Sigmoid colon (tissue), 7 donors: ENCODE measurements around the gene WDR74. TPM values are rescaled to one million over a fixed set of nuclear protein-coding genes. Genes with fewer than 3 reads are reported as not detected.

Source experiments
- DNase-seq: peaks from one replicate; pipeline ENCODE4 v3.0.0-alpha.2; 2019
- H3K27ac ChIP-seq, 4 donors: fragments of 200-600 bp; sonication (generic); one replicate each; pipeline ENCODE4 v1.5.1; 2016 to 2019; ENCODE audit warnings: mild to moderate bottlenecking in 1 of 4
- H3K27me3 ChIP-seq, 3 donors: fragments of 200-600 bp; sonication (generic); one replicate each; pipeline ENCODE4 v1.5.1; 2019; ENCODE audit warnings: mild to moderate bottlenecking in 1 of 3
- H3K36me3 ChIP-seq, 4 donors: fragments of 200-600 bp; sonication (generic); one replicate each; pipeline ENCODE4 v1.5.1; 2016 to 2019
- H3K4me1 ChIP-seq, 4 donors: fragments of 200-600 bp; sonication (generic); one replicate each; pipeline ENCODE4 v1.5.1; 2017 to 2019
- H3K4me3 ChIP-seq, 4 donors: fragments of 200-600 bp; sonication (generic); one replicate each; pipeline ENCODE4 v1.5.1; 2017 to 2019; ENCODE audit warnings: mild to moderate bottlenecking in 2 of 4, moderate library complexity in 1 of 4
- H3K9me3 ChIP-seq, 4 donors: fragments of 200-600 bp in 3 of 4; sonication (generic) in 3 of 4; one replicate each; pipeline versions ENCODE4 v1.5.1 to v1.6.1; 2013 to 2019
- EP300 ChIP-seq, 4 donors: sonication (generic); formaldehyde crosslinking; IDR thresholded peaks; one replicate each; pipeline ENCODE4 v1.6.1; 2017; ENCODE audit warnings: antibody characterized with exemption in 4 of 4
- POLR2A ChIP-seq, 2 donors: fragments of 450-650 bp; IDR thresholded peaks; one replicate each; pipeline ENCODE4 v1.6.1; 2016; ENCODE audit warnings: antibody characterized with exemption in 2 of 2, mild to moderate bottlenecking in 2 of 2, moderate library complexity in 2 of 2
- POLR2AphosphoS5 ChIP-seq, 4 donors: sonication (generic); formaldehyde crosslinking; IDR thresholded peaks; one replicate each; pipeline ENCODE4 v1.6.1; 2017; ENCODE audit warnings: antibody characterized with exemption in 4 of 4
- WGBS, 2 donors: extraction: QIAGEN DNeasy Blood & Tissue Kit; methylation state at CpG; one replicate each; pipeline ENCODE4 v1.1.7; 2013; 5-methylcytosine and 5-hydroxymethylcytosine counted together
- intact Hi-C: fragments of 100-400 bp; cut with DNase I; formaldehyde crosslinking; loops from one replicate; pipeline ENCODE4 v1.15.1; 2023
- polyA plus RNA-seq, 3 donors: library from polyadenylated mRNA; stranded (reverse); fragments of 200-250 nt; gene quantifications; one replicate each; pipeline ENCODE4 v1.2.3, GENCODE V29; 2013
- total RNA-seq, 4 donors: library from RNA; depleted of rRNA; stranded (reverse); fragments of >200 nt; gene quantifications; one replicate each; pipeline ENCODE4 v1.1.0, GENCODE V29; 2016
- TF ChIP-seq, protein P1 (sequence below), 4 experiments: fragments of 450-650 bp in 3 of 4; fragments of 200-600 bp in 1 of 4; IDR thresholded peaks; one replicate each; pipeline ENCODE4 v1.5.1; 2016 to 2019; ENCODE audit warnings: antibody characterized with exemption in 4 of 4, mild to moderate bottlenecking in 3 of 4, moderate library complexity in 2 of 4
- donor health status: healthy with polysubstance abuse.
- donor health status: Bipolar disorder and iron deficiency.
- donor health status: healthy.

The WDR74 gene
- total and polyA plus RNA-seq, 7 donors: 11.6 to 47.6 (median 30.7) TPM

DNA sequence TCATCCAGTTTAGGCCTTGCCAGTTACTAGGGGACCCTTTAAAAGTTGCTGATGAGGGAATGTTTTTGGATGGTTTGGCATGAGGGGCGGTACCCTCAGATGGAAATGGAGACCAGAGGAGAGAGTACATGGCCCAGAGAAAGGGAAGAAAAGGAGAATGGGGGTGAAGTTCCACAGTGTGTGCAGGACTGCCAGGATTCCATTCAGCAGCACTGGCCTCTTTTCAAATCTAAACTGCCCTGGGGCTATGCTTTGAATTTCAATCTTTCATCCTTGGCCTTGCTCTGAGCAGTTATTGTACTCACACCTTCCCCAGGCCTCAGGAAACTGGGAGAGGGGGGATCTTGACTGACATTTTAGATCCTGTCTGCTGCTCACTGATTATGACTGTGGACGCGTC is 44.3 kb upstream of the WDR74 start:
- H3K9me3 ChIP-seq: no peaks in the 10 kb centered on the region
- peak overlapping the region in 1 of 4 donors; percentile 93 for H3K4me3 ChIP-seq
- H3K4me1 ChIP-seq: peaks cover 0 to 65% (median 53%) of the 10 kb centered on the region in 4 donors
- no peak for DNase-seq
- 90 to 91% methylated on average over 3 of the region's 3 CpGs for WGBS, 2 donors
- H3K27me3 ChIP-seq: no peaks in the 10 kb centered on the region
- H3K27ac ChIP-seq: peak overlapping the region in 3 of 4 donors; percentile 98 to 100 (median 99)
- TF ChIP-seq EP300 (IDR thresholded peaks at IDR 0.05) (no peak), POLR2A (IDR thresholded peaks at IDR 0.05) (no peak), POLR2AphosphoS5 (IDR thresholded peaks at IDR 0.05) (no peak)
- TF ChIP-seq, protein P1, sequence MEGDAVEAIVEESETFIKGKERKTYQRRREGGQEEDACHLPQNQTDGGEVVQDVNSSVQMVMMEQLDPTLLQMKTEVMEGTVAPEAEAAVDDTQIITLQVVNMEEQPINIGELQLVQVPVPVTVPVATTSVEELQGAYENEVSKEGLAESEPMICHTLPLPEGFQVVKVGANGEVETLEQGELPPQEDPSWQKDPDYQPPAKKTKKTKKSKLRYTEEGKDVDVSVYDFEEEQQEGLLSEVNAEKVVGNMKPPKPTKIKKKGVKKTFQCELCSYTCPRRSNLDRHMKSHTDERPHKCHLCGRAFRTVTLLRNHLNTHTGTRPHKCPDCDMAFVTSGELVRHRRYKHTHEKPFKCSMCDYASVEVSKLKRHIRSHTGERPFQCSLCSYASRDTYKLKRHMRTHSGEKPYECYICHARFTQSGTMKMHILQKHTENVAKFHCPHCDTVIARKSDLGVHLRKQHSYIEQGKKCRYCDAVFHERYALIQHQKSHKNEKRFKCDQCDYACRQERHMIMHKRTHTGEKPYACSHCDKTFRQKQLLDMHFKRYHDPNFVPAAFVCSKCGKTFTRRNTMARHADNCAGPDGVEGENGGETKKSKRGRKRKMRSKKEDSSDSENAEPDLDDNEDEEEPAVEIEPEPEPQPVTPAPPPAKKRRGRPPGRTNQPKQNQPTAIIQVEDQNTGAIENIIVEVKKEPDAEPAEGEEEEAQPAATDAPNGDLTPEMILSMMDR (IDR thresholded peaks at IDR 0.05): no peak
- peaks cover 46 to 65% (median 60%) of the 10 kb centered on the region in 4 donors for H3K36me3 ChIP-seq
- intact Hi-C loops: loop anchor here (10.0 kb wide), 1 partner anchor 489 kb away; no protein-coding TSS in a partner anchor

DNA sequence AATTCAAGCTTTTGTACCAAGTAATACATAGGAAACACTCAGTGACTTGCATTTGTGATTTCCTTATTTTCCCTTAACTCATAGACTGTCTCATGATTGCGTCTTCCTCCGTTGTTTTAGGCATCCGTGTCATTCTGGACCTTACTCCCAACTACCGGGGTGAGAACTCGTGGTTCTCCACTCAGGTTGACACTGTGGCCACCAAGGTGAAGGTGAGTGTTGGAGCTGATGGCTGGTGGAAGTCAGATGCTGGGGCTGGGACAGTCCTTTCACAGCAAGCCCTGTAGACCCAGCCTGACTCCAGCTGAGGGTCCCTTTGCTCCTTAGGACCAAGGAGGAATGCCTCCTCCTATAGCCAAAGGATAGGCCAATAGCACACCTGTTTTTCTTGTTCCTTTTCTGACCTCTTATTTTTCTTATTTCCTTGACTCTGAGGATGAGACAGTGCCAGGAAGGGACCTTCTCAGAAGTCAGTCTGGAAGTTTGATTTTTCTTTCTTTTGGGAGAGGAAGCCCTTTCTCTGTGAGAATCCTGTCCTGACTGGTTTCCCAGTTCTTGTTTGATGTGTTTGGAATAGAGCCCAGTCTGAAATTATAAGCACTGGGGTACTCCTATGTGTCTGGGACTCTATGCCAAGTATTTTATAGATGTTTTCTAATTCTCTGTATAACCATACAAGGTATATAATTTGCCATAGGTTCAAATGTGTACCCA is 43.6 kb upstream of the WDR74 start:
- intact Hi-C loops: loop anchor here (10.0 kb wide), 1 partner anchor 488 kb away; no protein-coding TSS in a partner anchor
- peak overlapping the region; percentile 97 to 100 (median 98) for H3K27ac ChIP-seq
- H3K9me3 ChIP-seq: no peaks in the 10 kb centered on the region
- no peak for DNase-seq
- peak overlapping the region; percentile 72 to 99 (median 88) for H3K4me3 ChIP-seq
- no peaks in the 10 kb centered on the region for H3K27me3 ChIP-seq
- WGBS, 2 donors: 38 to 68% methylated on average over 5 of the region's 5 CpGs
- H3K4me1 ChIP-seq: peaks cover 0 to 64% (median 53%) of the 10 kb centered on the region in 4 donors
- peaks cover 39 to 58% (median 53%) of the 10 kb centered on the region in 4 donors for H3K36me3 ChIP-seq
- TF ChIP-seq POLR2AphosphoS5 (IDR thresholded peaks at IDR 0.05) (no peak), POLR2A (IDR thresholded peaks at IDR 0.05) (no peak), EP300 (IDR thresholded peaks at IDR 0.05) (no peak)
- TF ChIP-seq, protein P1 (IDR thresholded peaks at IDR 0.05): no peak

DNA sequence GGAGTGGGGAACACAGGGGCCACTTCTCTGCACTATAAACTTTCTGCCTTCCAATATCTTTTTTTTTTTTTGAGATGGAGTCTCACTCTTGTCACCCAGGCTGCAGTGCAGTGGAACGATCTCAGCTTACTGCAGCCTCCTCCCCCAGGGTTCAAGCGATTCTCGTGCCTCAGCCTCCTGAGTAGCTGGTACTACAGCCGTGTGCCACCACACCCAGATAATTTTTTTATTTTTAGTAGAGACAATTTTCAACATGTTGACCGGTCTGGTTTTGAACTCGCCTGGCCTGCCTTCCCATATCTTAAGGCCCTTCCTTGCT is 43.0 kb upstream of the WDR74 start:
- intact Hi-C loops: loop anchor here (10.0 kb wide), 1 partner anchor 488 kb away; no protein-coding TSS in a partner anchor
- 18 to 47% methylated on average over 6 of the region's 6 CpGs for WGBS, 2 donors

DNA sequence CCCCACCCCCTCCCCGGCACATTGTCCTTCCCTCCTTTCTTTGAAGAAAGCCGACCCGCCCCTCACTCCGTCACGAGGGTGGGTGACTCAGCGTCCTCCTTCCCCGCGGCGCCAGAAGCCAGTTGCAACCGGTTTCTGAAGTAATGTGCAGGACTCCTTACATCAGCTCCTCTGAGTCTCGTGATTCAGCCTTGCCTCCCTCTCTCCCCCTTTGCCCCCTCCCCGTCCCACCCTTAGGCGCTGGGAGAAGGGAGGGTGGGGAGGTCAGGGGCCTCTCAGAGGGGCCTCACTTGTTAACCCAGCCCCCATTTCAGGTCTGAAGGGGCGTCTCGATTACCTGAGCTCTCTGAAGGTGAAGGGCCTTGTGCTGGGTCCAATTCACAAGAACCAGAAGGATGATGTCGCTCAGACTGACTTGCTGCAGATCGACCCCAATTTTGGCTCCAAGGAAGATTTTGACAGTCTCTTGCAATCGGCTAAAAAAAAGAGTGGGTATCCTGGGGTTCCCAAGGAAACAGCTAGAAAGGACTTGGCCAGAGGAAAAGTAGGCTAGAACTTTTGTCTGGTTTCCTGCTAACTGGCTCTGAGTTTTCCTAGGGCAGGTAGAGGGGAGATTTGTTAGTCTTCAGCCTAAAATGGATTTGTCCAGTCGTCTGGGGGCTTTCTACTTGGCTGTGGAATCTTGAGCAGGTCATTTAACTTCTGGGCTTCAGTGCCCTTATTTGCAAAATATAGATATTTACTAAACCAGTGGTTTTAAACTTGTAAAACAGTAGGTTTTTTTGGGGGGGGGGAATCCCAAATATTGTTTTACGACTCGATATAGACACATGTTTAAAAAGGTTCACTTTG is 42.4 kb upstream of the WDR74 start:
- H3K27me3 ChIP-seq: no peaks in the 10 kb centered on the region
- TF ChIP-seq, protein P1 (IDR thresholded peaks at IDR 0.05): no peak
- TF ChIP-seq POLR2A (IDR thresholded peaks at IDR 0.05): no peak
- TF ChIP-seq EP300 (IDR thresholded peaks at IDR 0.05): peak; percentile 31 to 96 (median 78)
- TF ChIP-seq POLR2AphosphoS5 (IDR thresholded peaks at IDR 0.05): peak in 2 of 4 donors; percentile 67 to 89
- 2 to 5% methylated on average over 21 of the region's 21 CpGs for whole genome bisulfite sequencing, 2 donors
- H3K9me3 ChIP-seq: no peaks in the 10 kb centered on the region
- intact Hi-C loops: loop anchor here (2.0 to 10.0 kb wide), 3 partner anchors 25 to 487 kb away; no protein-coding TSS in a partner anchor
- H3K4me1 ChIP-seq: peaks cover 0 to 60% (median 49%) of the 10 kb centered on the region in 4 donors
- H3K36me3 ChIP-seq: peaks cover 28 to 46% (median 41%) of the 10 kb centered on the region in 4 donors
- H3K4me3 ChIP-seq: peak overlapping the region; percentile 72 to 99 (median 88)
- DNase-seq: peak; percentile 99
- peak overlapping the region; percentile 97 to 100 (median 98) for H3K27ac ChIP-seq

More for the DNA sequence above, 43.0 kb upstream of the WDR74 start:
- no peaks in the 10 kb centered on the region for H3K27me3 ChIP-seq
- DNase-seq: no peak
- peak overlapping the region; percentile 72 to 99 (median 88) for H3K4me3 ChIP-seq
- peak overlapping the region; percentile 97 to 100 (median 98) for H3K27ac ChIP-seq
- peaks cover 34 to 52% (median 47%) of the 10 kb centered on the region in 4 donors for H3K36me3 ChIP-seq
- TF ChIP-seq POLR2A (IDR thresholded peaks at IDR 0.05) (no peak), POLR2AphosphoS5 (IDR thresholded peaks at IDR 0.05) (no peak), EP300 (IDR thresholded peaks at IDR 0.05) (no peak)
- TF ChIP-seq, protein P1 (IDR thresholded peaks at IDR 0.05): no peak
- peaks cover 0 to 60% (median 52%) of the 10 kb centered on the region in 4 donors for H3K4me1 ChIP-seq
- no peaks in the 10 kb centered on the region for H3K9me3 ChIP-seq
